Measurements from ENCODE around the gene PPIF.

PPIF gene

DNA sequence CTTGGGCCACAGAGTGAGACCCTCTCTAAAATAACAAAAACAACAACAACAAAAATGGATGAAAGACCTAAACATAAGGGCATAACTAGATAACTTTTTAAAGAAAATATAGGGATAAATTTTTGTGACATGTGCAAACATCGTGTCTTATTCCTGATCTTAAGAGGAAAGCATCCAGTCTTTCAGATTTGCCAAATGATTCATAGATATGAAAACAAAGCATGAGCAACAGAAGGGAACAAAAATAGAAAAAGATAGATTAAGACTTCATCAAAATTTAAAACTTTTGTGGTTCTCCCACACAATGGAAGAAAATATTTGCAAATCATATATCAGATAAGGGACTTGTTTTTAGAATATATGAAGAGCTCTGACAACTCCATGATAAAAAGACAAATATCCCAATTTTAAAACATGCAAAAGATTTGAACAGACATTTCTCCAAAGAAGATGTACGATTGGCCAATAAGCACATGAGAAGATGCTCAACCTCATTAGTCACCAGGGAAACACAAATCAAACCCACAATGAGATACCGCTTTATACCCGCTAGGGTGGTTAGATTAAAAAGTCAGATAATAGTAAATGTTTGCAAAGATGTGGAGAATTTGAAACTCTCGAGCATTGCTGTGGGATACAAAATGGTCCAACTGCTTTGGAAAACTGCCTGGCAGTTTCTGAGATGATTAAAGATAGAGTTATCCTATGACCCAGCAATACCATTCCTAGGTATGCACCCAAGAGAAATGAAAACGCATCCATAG, 20.3 kb downstream of the PPIF start:
- no peak for FAIRE-seq

DNA sequence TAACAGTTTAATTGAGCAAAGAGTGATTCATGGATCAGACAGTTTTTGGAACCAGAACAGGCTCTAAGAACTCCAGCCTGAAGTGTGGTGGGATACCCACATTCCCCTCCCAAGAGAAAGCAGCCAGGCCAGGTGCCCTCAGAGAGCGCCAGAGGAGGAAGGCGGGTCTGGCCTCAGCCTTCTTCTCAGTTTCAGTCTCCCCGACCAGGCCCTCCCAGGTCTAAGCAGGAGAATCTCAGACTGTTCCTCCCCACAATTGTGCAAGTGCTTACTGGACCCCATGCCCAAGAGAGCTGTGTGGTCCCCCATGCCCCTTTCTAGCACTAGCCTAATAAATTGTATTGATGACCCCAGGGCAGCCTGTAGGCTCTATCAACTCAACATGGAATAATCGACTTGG, 25.6 kb downstream of the PPIF start:
- FAIRE-seq (no peak), DNase-seq (ENCODE audit: low spot score) (no peak)

More for the DNA sequence above, 20.3 kb downstream of the PPIF start:
- no peak for DNase-seq (ENCODE audit: low spot score)

GRCh38 chr10:79374312-79375191, 27.3 kb downstream of the PPIF start:
- FAIRE-seq = no peak
- peak; percentile 41 for DNase-seq (ENCODE audit: low spot score)

DNA sequence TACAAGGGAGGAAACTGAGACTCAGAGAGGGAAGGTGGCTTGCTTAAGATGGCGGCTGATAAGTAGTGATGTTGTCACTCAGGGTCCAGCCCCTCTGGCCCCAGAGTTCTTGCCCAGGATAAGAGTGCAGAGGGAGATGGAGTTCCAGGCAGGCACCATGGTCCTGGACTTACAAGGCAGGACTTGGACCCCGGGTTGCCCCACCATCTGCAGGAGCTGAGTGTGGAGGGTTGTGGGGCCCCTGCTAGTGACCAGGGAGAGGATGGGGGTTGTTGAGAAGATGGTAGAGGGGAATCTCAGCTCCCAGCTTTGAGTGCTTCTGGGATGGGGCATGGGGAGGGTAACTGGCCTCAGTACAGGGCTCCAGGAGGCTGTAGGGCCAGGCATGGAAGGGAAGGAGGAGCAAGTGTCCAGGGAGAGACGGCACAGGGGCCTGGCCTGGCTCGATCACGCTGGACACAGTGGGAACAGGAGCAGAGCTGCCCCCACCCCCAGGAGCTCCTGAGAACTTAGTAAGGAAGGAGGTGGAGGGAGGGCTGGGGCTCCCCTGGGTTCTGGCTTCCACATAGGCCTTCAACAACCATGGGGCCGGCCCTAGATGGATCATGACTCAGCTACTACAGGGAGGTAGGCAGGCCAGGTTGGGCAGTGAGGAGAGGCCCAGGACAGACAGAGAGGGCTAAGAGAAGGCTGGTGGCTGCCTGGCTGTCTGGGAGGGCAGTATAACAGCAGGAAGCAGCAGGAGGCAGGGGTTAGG, 28.2 kb downstream of the PPIF start:
- no peak for FAIRE-seq

DNA sequence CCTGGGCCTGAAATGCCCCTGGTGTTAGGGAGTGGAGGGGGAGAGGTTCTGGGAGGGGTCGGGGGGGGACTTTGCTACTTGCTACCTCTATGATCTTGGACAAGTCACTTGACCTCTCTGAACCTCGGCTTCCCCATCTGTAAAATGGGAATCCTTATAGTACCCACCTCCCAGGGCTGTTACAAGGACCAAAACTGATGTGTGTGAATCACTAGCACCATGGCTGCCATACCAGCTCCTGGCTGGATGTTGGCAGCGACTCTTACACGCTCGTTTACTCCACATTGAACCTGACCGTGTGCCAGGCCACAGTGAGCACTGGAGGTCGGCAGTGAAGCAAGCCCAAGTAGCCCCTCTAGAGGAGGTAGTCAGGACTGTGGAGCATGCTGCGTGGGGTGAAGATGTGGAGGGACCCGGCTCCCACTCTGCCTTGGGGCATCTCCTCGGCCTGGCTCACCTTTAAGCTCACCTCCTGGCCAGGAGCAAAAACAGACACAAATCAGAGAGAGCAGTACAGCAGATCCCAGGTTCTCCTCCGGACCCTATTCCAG, 28.9 kb downstream of the PPIF start:
- no peak for FAIRE-seq
- DNase-seq (ENCODE audit: low spot score) = no peak

More for the DNA sequence above, 28.2 kb downstream of the PPIF start:
- peak; percentile 39 for DNase-seq (ENCODE audit: low spot score)

DNA sequence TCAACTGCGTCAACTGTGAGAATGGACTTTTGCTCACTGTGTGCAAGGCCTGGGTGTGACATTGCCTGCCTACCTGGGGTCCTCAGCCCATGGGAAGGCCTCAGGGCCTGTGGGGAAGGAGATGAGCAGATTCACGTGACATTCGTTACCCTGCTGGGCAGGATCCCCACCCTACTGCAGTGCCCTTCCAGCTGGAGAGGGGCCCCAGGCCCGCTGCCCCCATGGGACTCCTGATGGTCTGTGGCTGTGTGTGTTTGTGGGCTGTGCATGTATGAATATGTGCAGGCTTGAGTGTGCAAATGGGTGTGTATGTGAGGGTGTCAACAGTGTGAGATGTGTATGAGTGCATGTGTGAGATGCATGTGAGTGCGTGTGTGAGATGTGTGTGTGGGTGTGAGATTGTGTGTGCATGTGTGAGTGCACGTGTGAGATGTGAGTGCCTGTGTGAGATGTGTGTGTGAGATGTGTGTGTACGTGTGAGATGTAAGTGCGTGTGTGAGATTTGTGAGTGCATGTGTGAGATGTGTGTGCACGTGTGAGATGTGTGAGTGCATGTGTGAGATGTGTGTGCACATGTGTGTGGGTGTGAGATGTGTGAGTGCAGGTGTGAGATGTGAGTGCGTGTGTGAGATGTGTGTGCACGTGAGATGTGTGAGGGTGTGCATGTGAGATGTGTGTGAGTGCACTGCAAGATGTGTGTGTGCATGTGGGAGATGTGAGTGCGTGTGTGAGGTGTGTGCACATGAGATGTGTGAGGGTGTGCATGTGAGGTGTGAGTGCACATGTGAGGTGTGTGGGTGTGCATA, 29.7 kb downstream of the PPIF start:
- FAIRE-seq = no peak
- no peak for DNase-seq (ENCODE audit: low spot score)

GRCh38 chr10:79377557-79378382, 30.5 kb downstream of the PPIF start:
- no peak for DNase-seq (ENCODE audit: low spot score)
- FAIRE-seq = no peak

DNA sequence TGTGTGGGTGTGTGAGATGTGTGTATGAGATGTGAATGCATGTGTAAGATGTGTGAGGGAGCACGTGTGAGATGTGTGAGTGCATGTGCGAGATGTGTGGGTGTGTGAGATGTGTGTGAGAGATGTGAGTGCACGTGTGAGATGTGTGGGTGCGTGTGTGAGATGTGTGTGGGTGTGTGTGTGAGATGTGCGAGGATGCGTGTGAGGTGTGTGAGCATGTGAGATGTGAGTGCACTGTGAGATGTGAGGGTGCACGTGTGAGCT, 31.0 kb downstream of the PPIF start:
- DNase-seq (ENCODE audit: low spot score) (no peak), FAIRE-seq (no peak)

DNA sequence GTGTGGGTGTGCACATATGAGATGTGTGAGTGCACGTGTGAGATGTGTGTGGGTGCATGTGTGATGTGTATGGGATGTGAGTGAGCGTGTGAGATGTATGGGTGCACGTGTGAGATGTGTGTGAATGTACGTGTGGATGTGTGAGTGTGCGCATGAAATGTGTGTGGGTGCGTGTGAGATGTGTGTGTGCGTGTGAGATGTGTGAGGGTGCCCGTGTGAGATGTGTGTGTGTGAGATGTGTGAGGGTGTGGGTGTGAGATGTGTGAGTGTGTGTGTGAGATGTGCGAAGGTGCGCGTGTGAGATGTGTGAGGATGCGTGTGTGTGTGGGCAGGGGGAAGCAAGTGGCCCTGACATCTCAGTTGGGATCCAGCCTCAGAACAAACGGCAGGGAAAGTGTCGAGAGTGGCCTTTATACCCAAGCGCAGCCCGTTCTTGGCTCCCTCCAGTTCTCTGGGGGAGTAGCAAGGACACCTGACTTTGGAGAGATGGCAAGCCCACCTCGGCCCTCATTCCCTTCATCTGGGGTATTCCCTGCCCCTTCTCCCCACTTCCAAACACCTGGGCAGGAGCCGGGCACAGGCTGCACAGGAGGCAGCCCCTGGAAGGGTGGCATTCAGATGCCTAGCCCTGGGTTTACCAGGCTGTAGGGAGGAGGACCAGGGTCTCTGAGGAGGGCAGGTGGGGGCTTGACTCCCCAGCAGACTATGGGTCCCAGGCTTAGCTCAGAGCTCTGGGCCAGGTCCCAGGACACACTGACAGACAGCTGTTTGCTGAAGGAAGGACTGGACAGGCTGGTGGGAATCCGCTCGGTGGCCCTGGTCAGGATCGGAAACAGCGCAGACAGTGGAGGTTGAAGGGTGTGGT, 31.6 kb downstream of the PPIF start:
- FAIRE-seq = no peak
- DNase-seq (ENCODE audit: low spot score) = no peak

DNA sequence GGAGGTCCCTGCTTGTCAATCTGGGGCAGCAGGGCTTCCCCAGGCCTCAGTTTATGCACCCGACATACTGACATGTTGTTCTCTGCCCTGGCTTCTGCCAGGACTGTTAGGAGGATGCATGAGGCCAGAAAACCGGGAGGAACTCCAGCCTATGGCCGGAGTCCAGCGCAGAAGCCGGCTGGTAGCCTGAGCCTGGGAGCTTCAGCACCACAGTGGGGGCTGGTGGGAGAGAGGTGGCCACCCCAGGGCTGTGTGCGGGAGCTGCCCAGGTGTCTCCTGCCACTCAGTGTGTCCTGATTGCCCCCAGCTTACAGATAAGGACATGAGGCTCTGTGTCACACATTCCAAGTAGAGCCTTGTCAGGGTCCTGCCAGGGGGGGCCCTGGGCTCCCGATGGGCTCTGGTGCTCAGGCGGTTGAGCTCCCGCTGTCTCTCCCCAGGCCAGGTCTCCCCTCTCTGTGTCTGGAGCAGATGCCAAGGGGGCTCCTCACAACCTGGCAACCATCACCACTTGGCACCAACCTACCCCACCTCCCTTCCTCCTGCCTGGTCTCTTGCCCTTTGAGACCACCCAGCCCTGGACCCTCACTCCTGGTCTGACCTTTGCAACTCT, 32.3 kb downstream of the PPIF start:
- FAIRE-seq = no peak
- DNase-seq (ENCODE audit: low spot score) = no peak

- no peak for DNase-seq (ENCODE audit: low spot score)
These were observed 33.1 kb downstream of the PPIF start for GRCh38 chr10:79380125-79380945.

DNA sequence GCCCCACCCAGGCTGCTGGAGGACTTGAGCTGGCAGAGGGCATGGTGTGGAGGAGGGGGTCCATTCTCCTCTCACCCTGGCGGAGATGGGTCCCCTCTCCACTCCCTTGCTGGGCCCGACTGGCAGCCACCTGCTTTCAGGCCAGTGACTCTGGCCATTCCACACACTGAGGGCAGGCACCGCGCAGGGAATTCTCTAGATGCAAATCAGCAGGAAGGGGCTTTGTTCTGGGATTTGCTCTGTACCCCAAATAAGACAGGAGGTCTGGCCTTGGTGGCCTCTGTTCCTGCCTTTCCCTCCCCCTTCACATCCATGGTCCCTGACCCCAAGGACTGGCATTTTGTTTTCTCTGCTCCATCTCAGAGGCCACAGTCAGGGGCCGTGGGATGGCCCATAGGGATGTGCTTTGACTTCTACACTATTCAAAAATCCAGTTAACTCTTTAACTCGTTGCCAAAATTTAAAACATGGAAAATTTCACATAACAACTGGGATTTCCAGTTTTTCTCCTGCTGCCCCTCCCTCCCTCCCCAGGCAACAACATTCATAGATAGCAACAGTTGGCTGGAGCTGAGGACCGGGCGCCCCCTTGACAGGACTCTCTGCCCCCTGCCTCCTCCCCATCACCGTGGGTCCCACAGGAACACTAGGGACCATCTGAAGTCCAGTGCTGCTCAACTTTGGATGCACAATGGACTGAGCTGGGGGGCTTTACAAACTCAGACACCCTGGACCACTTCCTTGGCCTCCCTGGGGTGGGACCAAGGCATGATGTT, 33.9 kb downstream of the PPIF start:
- FAIRE-seq (no peak), DNase-seq (ENCODE audit: low spot score) (no peak)

More at GRCh38 chr10:79380125-79380945, 33.1 kb downstream of the PPIF start:
- no peak for FAIRE-seq

GRCh38 chr10:79381804-79382221, 34.5 kb downstream of the PPIF start:
- no peak for FAIRE-seq
- peak; percentile 92 for DNase-seq (ENCODE audit: low spot score)

DNA sequence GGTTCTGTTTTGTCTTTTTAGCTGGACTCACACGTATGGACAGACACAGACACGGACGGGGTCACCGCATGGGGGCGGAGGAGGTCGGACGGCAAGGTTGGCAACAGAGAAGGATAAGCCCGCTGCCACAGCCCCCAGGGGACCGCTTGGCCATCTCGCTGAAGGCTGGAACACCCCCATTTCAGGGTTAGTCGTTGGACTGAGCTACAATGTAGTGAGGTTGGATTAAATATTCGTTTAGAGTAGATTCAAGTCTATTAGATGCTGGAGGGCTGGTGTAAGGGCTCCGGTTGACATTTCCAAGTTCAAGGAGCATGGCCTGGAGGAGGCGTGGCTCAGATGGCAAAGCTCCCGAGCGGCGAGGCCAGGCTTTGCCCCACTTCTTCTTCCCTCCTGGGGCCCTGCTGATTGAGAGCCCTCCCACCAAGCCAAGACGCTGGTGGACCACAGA, 35.2 kb downstream of the PPIF start:
- FAIRE-seq = no peak
- DNase-seq (ENCODE audit: low spot score) = no peak

DNA sequence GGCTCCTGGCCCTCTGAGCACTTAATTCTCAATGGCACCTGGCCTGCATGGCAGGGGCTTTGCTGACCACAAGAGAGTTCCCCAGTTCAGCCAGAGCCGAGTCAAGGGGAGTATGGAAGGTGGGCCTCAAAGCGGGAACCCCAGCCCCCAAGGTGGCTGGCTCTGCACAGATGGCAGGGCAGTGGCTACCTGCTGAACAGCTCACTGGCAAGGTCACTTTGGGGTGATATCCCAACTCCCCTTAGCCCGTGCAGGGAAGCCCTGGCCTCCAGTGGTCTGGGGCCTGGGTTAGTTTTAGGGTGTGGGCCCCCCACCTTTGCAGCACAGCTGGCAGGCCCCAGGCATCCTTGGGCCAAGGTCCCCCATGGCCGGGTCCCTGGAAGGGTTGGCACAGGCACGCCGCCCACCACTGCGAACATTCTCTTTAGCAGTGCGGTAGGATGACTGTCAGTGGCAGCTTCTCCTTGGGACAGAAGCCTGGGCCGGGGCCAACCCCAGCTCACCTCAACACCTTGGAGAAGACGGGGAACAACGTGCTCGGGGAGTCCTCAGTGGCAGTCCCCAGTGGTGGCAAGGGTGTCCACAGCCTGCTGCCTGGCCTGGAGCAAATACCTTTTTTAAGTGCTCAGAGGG, 36.8 kb downstream of the PPIF start:
- no peak for DNase-seq (ENCODE audit: low spot score)
- no peak for FAIRE-seq

DNA sequence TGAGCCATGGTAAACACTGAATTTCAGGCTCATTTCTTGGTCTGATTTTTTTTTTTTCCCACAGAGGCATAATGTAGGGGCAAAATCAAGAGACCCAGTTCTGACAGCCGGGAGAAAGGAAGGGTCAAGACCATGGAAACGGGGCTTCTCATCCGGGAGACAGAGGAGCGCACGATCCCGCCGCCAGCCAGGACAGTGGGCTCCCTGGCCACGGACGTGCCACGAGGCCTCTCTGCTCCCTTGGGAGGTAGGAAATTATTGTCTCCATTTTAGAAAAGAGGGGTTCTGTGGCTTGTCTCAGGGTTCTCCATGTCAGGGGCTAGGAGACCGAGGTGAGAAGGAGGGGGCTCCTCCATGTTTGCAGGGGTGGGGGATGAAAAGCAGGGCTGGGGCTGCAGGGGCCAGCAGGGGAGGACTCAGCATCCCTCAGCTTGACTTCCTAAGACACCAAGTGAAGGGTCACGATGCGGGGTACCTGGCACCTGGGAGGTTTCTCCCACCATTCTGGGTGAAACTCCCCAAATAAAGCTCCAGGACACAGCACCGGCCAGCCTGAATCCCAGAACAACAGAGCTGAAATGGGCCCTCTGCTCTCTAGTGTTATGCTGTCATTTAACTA, 37.6 kb downstream of the PPIF start:
- FAIRE-seq (no peak), DNase-seq (ENCODE audit: low spot score) (no peak)
